PC-9 (cell line): ENCODE measurements around the gene SKIC2.
"Not testable (repeated sequence)": the region's sequence is repeated elsewhere in the genome, so short reads cannot be mapped to it uniquely, and the experiment has no call there.

Source experiments
- CTCF ChIP-seq: fragments of 200-600 bp; sonication (generic); conservative IDR thresholded peaks from 2 replicates; pipeline ENCODE4 v1.6.1; 2017; ENCODE audit warnings: mixed run types, antibody characterized with exemption, mild to moderate bottlenecking, moderate library complexity
- EZH2 ChIP-seq: fragments of 200-600 bp; sonication (generic); IDR thresholded peaks from 2 replicates; pipeline ENCODE4 v1.8.0; 2017; ENCODE audit warnings: antibody characterized with exemption, low read depth

GRCh38 chr6:32004864-32005537 is 46.0 kb downstream of the SKIC2 start:
- not testable (repeated sequence) for TF ChIP-seq CTCF, EZH2
